ENCODE results near the gene CD7. TPM values are rescaled to one million over a fixed set of nuclear protein-coding genes. Genes with fewer than 3 reads are reported as not detected.

The CD7 gene
- total RNA-seq, 2 donors from 2014 or later, result 0.55 to 0.80 TPM

GRCh38 chr17:82351254-82351712 is 33.9 kb upstream of the CD7 start:
- Mint-ChIP-seq H3K4me3 (no peak overlapping the region), H3K9me3 (no peaks in the 10 kb centered on the region), H3K27ac (no peak overlapping the region), H3K36me3 (ENCODE audit: low read depth) (no peaks in the 10 kb centered on the region), H3K27me3 (ENCODE audit: insufficient read depth) (peaks cover 8% of the 10 kb centered on the region), H3K4me1 (peaks cover 11% of the 10 kb centered on the region)
- DNase-seq, result peak; percentile 45
- 91 to 94% methylated on average over 9 to 21 of the region's 21 CpGs for WGBS, 2 experiments (ENCODE audit: insufficient coverage in 1 of 2, insufficient read length in 1 of 2)
- H3K4me1 ChIP-seq (ENCODE audit: control insufficient read depth, insufficient read depth, low read length), result no peaks in the 10 kb centered on the region
- no peak overlapping the region for H3K27ac ChIP-seq (ENCODE audit: low read depth, low read length)
- no peak overlapping the region for H3K9ac ChIP-seq (ENCODE audit: extremely low read depth, low read length, poor library complexity, severe bottlenecking)
- TF ChIP-seq CTCF (conservative IDR thresholded peaks at IDR 0.05), result no peak
- H3K9me3 ChIP-seq (ENCODE audit: control insufficient read depth, low read length), result no peaks in the 10 kb centered on the region
- no peak overlapping the region for H3K4me3 ChIP-seq (ENCODE audit: low read length)
- H3K27me3 ChIP-seq (ENCODE audit: control insufficient read depth, insufficient read depth, low read length, poor library complexity, severe bottlenecking), result no peaks in the 10 kb centered on the region
- H3K36me3 ChIP-seq (ENCODE audit: control insufficient read depth, insufficient read depth, low read length), result no peaks in the 10 kb centered on the region

DNA sequence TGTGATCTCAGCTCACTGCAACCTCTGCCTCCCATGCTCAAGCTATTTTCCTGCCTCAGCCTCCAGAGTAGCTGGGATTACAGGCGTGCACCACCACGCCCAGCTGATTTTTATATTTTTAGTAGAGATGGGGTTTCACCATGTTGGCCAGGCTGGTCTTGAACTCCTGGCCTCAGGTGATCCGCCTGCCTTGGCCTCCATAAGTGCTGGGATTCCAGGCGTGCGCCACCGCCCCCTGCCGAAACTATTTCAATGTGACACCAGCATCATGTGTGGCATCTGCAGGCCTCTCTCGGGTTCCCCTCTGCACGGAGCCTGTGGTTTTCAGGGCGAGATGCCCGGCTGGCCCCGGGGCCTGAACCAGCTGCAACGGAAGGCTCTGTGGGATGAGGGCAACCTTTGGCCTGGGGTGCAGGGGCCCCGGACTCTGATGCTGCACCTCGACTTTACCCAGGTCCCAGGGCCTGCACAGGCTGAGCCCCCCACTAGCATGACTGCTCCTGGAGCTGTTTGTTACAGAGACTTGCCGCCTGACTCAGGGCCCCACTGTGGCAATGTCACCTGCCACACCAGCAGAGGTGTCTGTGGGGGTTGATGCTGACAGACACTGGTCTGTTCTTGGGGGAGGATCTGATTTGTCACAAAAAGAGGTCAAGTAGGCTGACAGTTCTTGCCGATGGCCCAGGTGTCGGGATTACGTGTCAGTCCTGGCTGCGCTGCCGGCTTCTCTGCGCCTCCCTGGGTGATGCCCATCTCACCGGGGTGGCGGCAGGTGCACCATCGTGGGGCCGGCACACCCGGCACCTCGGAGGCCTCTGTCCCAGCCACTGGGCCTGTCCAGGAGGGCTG is 33.0 kb upstream of the CD7 start:
- 93 to 96% methylated on average over 26 to 28 of the region's 28 CpGs for WGBS, 2 experiments (ENCODE audit: insufficient coverage in 1 of 2, insufficient read length in 1 of 2)
- no peak overlapping the region for H3K27ac Mint-ChIP-seq

GRCh38 chr17:82349287-82349701 is 31.9 kb upstream of the CD7 start:
- Histone ChIP-seq H3K9ac (ENCODE audit: extremely low read depth, low read length, poor library complexity, severe bottlenecking) (no peak overlapping the region), H3K9me3 (ENCODE audit: control insufficient read depth, low read length) (no peaks in the 10 kb centered on the region), H3K4me1 (ENCODE audit: control insufficient read depth, insufficient read depth, low read length) (no peaks in the 10 kb centered on the region), H3K4me3 (ENCODE audit: low read length) (no peak overlapping the region), H3K27ac (ENCODE audit: low read depth, low read length) (no peak overlapping the region), H3K36me3 (ENCODE audit: control insufficient read depth, insufficient read depth, low read length) (no peaks in the 10 kb centered on the region), H3K27me3 (ENCODE audit: control insufficient read depth, insufficient read depth, low read length, poor library complexity, severe bottlenecking) (no peaks in the 10 kb centered on the region)
- peaks cover 11% of the 10 kb centered on the region for H3K4me1 Mint-ChIP-seq
- no peak overlapping the region for H3K27ac Mint-ChIP-seq
- H3K27me3 Mint-ChIP-seq (ENCODE audit: insufficient read depth), result no peaks in the 10 kb centered on the region
- no peak overlapping the region for H3K4me3 Mint-ChIP-seq
- TF ChIP-seq CTCF (conservative IDR thresholded peaks at IDR 0.05), result no peak
- H3K36me3 Mint-ChIP-seq (ENCODE audit: low read depth), result no peaks in the 10 kb centered on the region
- DNase-seq, result peak; percentile 42
- H3K9me3 Mint-ChIP-seq, result no peaks in the 10 kb centered on the region
- 81 to 83% methylated on average over 8 to 11 of the region's 11 CpGs for WGBS, 2 experiments (ENCODE audit: insufficient coverage in 1 of 2, insufficient read length in 1 of 2)

More for the DNA sequence above, 33.0 kb upstream of the CD7 start:
- no peak overlapping the region for H3K4me3 Mint-ChIP-seq
- TF ChIP-seq CTCF (conservative IDR thresholded peaks at IDR 0.05), result peak; percentile 27
- Histone ChIP-seq H3K27ac (ENCODE audit: low read depth, low read length) (no peak overlapping the region), H3K4me3 (ENCODE audit: low read length) (no peak overlapping the region), H3K9me3 (ENCODE audit: control insufficient read depth, low read length) (no peaks in the 10 kb centered on the region), H3K27me3 (ENCODE audit: control insufficient read depth, insufficient read depth, low read length, poor library complexity, severe bottlenecking) (no peaks in the 10 kb centered on the region), H3K9ac (ENCODE audit: extremely low read depth, low read length, poor library complexity, severe bottlenecking) (no peak overlapping the region), H3K4me1 (ENCODE audit: control insufficient read depth, insufficient read depth, low read length) (no peaks in the 10 kb centered on the region), H3K36me3 (ENCODE audit: control insufficient read depth, insufficient read depth, low read length) (no peaks in the 10 kb centered on the region)
- no peaks in the 10 kb centered on the region for H3K36me3 Mint-ChIP-seq (ENCODE audit: low read depth)
- DNase-seq, result peak; percentile 79
- no peaks in the 10 kb centered on the region for H3K9me3 Mint-ChIP-seq
- peaks cover 5% of the 10 kb centered on the region for H3K27me3 Mint-ChIP-seq (ENCODE audit: insufficient read depth)
- H3K4me1 Mint-ChIP-seq, result peaks cover 11% of the 10 kb centered on the region
